ENCODE results near the gene CARD14. TPM values are rescaled to one million over a fixed set of nuclear protein-coding genes. Genes with fewer than 3 reads are reported as not detected.

The CARD14 gene
- total and polyA plus RNA-seq, 12 donors, result 0.30 to 3.4 (median 1.1) TPM

GRCh38 chr17:80222376-80223141, 52.7 kb downstream of the CARD14 start:
- Histone ChIP-seq H3K9me3 (replicated peaks in 1 of 3) (no peaks in the 10 kb centered on the region), H3K27me3 (no peaks in the 10 kb centered on the region), H3K36me3 (replicated peaks in 1 of 2) (peaks cover 0 to 8% of the 10 kb centered on the region in 2 donors), H3K4me3 (no peak overlapping the region), H3K4me1 (replicated peaks in 1 of 2) (peaks cover 15 to 27% of the 10 kb centered on the region in 2 donors), H3K27ac (no peak overlapping the region)
- intact Hi-C loops (cut with DNase I), result loop anchor here in 1 of 2 donors (5.0 kb wide), 1 partner anchor 75 kb away; the partner anchor contains the start of gene EIF4A3
- DNase-seq, result no peak
- TF ChIP-seq POLR2A (IDR thresholded peaks at IDR 0.05) (no peak), CTCF (IDR thresholded peaks at IDR 0.05) (no peak)
- whole genome bisulfite sequencing, 4 donors, result 87 to 94% (median 93%) methylated on average over 15 to 18 of the region's 18 CpGs

GRCh38 chr17:80223142-80223815, 53.4 kb downstream of the CARD14 start:
- WGBS, 4 donors, result 93 to 96% (median 95%) methylated on average over 14 to 18 of the region's 18 CpGs
- peaks cover 0 to 15% of the 10 kb centered on the region in 2 donors for H3K36me3 ChIP-seq (replicated peaks in 1 of 2)
- intact Hi-C loops (cut with DNase I), result loop anchor here in 1 of 2 donors (5.0 kb wide), 1 partner anchor 76 kb away; the partner anchor contains the start of gene EIF4A3
- TF ChIP-seq CTCF (IDR thresholded peaks at IDR 0.05), result no peak
- no peak for TF ChIP-seq POLR2A (IDR thresholded peaks at IDR 0.05)
- H3K4me1 ChIP-seq (replicated peaks in 1 of 2), result peaks cover 15 to 21% of the 10 kb centered on the region in 2 donors
- no peak for DNase-seq
- H3K4me3 ChIP-seq, result no peak overlapping the region
- no peaks in the 10 kb centered on the region for H3K9me3 ChIP-seq (replicated peaks in 1 of 3)
- H3K27me3 ChIP-seq, result no peaks in the 10 kb centered on the region
- no peak overlapping the region for H3K27ac ChIP-seq

- Histone ChIP-seq H3K27ac (no peak overlapping the region), H3K4me1 (replicated peaks in 1 of 2) (peaks cover 14% of the 10 kb centered on the region in 2 donors), H3K27me3 (no peaks in the 10 kb centered on the region), H3K36me3 (replicated peaks in 1 of 2) (peaks cover 0 to 22% of the 10 kb centered on the region in 2 donors), H3K4me3 (no peak overlapping the region), H3K9me3 (replicated peaks in 1 of 3) (no peaks in the 10 kb centered on the region)
- 81 to 93% (median 91%) methylated on average over 11 of the region's 11 CpGs for WGBS, 4 donors
- intact Hi-C loops (cut with DNase I), result loop anchor here in 1 of 2 donors (5.0 kb wide), 1 partner anchor 77 kb away; the partner anchor contains the start of gene EIF4A3
- no peak for TF ChIP-seq POLR2A (IDR thresholded peaks at IDR 0.05)
- TF ChIP-seq CTCF (IDR thresholded peaks at IDR 0.05), result no peak
- no peak for DNase-seq
Measured at GRCh38 chr17:80223838-80224497, 54.1 kb downstream of the CARD14 start.

- intact Hi-C loops (cut with DNase I), result loop anchor here in 1 of 2 donors (5.0 kb wide), 1 partner anchor 77 kb away; the partner anchor contains the start of gene EIF4A3
- H3K36me3 ChIP-seq (replicated peaks in 1 of 2), result peaks cover 0 to 25% of the 10 kb centered on the region in 2 donors
- H3K9me3 ChIP-seq (replicated peaks in 1 of 3), result no peaks in the 10 kb centered on the region
- no peak for TF ChIP-seq CTCF (IDR thresholded peaks at IDR 0.05)
- TF ChIP-seq POLR2A (IDR thresholded peaks at IDR 0.05), result no peak
- H3K27me3 ChIP-seq, result no peaks in the 10 kb centered on the region
- H3K4me3 ChIP-seq, result no peak overlapping the region
- H3K4me1 ChIP-seq (replicated peaks in 1 of 2), result peaks cover 9 to 10% of the 10 kb centered on the region in 2 donors
- no peak for DNase-seq
- no peak overlapping the region for H3K27ac ChIP-seq
- WGBS, 4 donors, result 77 to 85% (median 85%) methylated on average over 5 to 6 of the region's 6 CpGs
Measured at GRCh38 chr17:80224683-80225082, 54.9 kb downstream of the CARD14 start.
